HepG2 (cell line): Measurements from ENCODE around the gene PLA2G4F.

ENCODE experiments used
- EZH2 ChIP-seq: conservative IDR thresholded peaks from 2 replicates; pipeline ENCODE4 v1.6.1; 2012; ENCODE audit warnings: mild to moderate bottlenecking, low read depth, low read length, moderate library complexity
- TF ChIP-seq, protein P1 (sequence below): sonication (generic); formaldehyde crosslinking; IDR thresholded peaks from 2 replicates; pipeline ENCODE4 v1.5.0; 2020; ENCODE audit warnings: mild to moderate bottlenecking, missing genetic modification reagents, moderate library complexity
- TF ChIP-seq, protein P2 (sequence below): sonication (generic); formaldehyde crosslinking; IDR thresholded peaks from 2 replicates; pipeline ENCODE4 v1.5.1; 2020; ENCODE audit warnings: missing genetic modification reagents, mild to moderate bottlenecking, borderline replicate concordance

DNA sequence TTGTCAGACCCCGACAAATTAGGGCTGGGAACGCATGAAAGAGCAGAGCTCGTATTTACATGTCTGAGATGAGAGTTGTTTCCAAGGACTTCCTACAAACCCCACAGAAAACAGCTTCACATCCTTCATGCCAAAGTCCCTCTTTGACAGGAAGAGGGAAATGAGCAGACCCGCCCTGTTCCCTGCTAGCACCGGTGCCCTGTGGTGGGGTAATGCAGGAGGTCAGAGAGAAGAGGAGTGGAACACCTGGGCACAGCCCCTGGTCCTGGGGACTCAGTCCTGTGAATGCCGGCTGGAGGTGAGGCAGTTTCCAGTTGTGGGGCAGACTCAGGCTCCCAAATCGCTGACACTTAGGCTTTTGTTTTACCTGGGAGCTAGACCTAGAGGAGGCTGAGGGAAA, 66.1 kb downstream of the PLA2G4F start:
- TF ChIP-seq EZH2, result no peak
- TF ChIP-seq, protein P1, sequence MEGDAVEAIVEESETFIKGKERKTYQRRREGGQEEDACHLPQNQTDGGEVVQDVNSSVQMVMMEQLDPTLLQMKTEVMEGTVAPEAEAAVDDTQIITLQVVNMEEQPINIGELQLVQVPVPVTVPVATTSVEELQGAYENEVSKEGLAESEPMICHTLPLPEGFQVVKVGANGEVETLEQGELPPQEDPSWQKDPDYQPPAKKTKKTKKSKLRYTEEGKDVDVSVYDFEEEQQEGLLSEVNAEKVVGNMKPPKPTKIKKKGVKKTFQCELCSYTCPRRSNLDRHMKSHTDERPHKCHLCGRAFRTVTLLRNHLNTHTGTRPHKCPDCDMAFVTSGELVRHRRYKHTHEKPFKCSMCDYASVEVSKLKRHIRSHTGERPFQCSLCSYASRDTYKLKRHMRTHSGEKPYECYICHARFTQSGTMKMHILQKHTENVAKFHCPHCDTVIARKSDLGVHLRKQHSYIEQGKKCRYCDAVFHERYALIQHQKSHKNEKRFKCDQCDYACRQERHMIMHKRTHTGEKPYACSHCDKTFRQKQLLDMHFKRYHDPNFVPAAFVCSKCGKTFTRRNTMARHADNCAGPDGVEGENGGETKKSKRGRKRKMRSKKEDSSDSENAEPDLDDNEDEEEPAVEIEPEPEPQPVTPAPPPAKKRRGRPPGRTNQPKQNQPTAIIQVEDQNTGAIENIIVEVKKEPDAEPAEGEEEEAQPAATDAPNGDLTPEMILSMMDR (CRISPR knock-in tag), result no peak
- TF ChIP-seq, protein P2, sequence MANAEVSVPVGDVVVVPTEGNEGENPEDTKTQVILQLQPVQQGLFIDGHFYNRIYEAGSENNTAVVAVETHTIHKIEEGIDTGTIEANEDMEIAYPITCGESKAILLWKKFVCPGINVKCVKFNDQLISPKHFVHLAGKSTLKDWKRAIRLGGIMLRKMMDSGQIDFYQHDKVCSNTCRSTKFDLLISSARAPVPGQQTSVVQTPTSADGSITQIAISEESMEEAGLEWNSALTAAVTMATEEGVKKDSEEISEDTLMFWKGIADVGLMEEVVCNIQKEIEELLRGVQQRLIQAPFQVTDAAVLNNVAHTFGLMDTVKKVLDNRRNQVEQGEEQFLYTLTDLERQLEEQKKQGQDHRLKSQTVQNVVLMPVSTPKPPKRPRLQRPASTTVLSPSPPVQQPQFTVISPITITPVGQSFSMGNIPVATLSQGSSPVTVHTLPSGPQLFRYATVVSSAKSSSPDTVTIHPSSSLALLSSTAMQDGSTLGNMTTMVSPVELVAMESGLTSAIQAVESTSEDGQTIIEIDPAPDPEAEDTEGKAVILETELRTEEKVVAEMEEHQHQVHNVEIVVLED (CRISPR knock-in tag), result no peak
